ENCODE measurements around the gene DNMT3A.

GRCh38 chr2:25250331-25251070, 91.2 kb downstream of the DNMT3A start:
- TF ChIP-seq CTCF (conservative IDR thresholded peaks at IDR 0.05) (no peak), ZFX (IDR thresholded peaks at IDR 0.05) (no peak)

Measured in C4-2B (cell line).